GM12873 (cell line): Measurements from ENCODE around the gene KDM2A.

Source experiments
- CTCF ChIP-seq: IDR thresholded peaks from 2 replicates; pipeline ENCODE4 v1.5.1; 2012; ENCODE audit warnings: low read depth, mild to moderate bottlenecking, moderate library complexity, low read length, control low read depth; ENCODE audit not compliant: insufficient read depth; ENCODE audit errors: missing control alignments

KDM2A gene

GRCh38 chr11:67118801-67119584 is at the start of gene KDM2A:
Gene KDM2A, plus strand, starts transcription at chr11:67119263. Its CDS starts 2,054 bp downstream, at chr11:67121317.
- peak; percentile 23 for TF ChIP-seq CTCF

- peak; percentile 91 for TF ChIP-seq CTCF
Measured at GRCh38 chr11:67071420-67072284, 47.4 kb upstream of the KDM2A start.

DNA sequence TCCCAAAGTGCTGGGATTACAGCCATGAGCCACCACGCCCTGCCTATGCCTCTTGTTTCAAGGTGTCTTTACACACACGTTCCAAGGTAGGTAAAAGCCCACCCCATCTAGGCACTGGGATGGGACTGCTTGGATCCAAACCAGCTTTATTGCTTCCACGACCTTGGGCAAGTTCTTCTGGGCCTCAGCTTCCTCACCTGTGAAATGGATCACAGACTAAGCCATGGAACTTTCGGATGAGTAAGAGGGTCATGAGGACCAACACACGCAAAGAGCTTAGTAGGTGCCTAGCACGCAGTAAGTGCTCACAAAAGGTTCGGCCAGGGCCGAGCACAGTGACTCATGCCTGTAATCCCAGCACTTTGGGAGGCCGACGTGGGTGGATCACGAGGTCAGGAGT is 46.8 kb upstream of the KDM2A start:
- TF ChIP-seq CTCF = no peak

DNA sequence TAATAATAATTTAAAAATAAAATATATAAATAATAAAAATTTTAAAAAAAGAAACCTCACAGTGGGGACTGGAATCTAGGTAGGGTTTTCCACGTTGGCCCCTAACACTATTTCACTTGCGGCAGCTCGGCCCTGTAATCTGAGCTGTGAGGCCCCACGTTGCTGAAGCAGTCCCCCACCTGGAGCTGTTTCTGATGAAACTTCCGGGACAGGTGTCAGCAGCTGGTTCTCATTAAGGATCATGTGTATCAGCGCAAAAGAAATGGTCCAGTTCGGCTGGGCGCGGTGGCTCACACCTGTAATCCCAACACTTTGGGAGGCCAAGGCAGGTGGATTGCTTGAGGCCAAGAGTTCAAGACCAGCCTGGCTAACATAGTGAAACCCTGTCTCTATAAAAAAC is 45.2 kb upstream of the KDM2A start:
- TF ChIP-seq CTCF = no peak

- no peak for TF ChIP-seq CTCF
Measured at GRCh38 chr11:67076202-67076601, 42.9 kb upstream of the KDM2A start.

GRCh38 chr11:67079065-67079705 is 39.9 kb upstream of the KDM2A start:
- no peak for TF ChIP-seq CTCF
